ENCODE data around the gene PARP16. TPM values are rescaled to one million over a fixed set of nuclear protein-coding genes. Genes with fewer than 3 reads are reported as not detected.

The PARP16 gene
- total RNA-seq, 1 donor from 2014 or later: 2.8 TPM

DNA sequence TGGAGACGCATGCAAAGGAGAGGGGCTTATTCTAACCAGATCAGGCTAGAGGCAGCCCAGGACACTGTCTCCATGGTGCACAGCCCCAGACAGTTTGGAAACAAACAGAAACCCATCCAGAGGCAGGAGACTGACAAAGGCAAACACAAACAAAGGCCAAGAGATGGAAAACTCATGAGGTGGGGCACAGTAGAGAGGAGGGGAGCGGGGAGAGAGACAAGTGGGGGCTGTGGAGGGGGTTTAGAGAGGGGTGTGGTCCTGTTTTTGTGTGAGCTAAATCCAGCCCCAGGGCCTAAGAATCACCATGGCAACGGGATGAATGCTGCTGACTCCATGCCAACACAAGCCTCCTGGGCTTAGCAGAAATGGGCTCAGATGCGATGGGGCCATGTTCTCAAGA is 32.3 kb downstream of the PARP16 start:
- H3K27ac Mint-ChIP-seq (ENCODE audit: unreplicated experiment): no peak overlapping the region
- no peak for TF ChIP-seq CTCF (IDR thresholded peaks at IDR 0.05; ENCODE audit: unreplicated experiment)
- no peaks in the 10 kb centered on the region for H3K27me3 Mint-ChIP-seq (ENCODE audit: unreplicated experiment)
- no peak for DNase-seq (ENCODE audit: low spot score)
- H3K4me3 Mint-ChIP-seq (ENCODE audit: unreplicated experiment): no peak overlapping the region
- H3K36me3 Mint-ChIP-seq (ENCODE audit: low read depth, unreplicated experiment): no peaks in the 10 kb centered on the region
- no peaks in the 10 kb centered on the region for H3K9me3 Mint-ChIP-seq (ENCODE audit: unreplicated experiment)
- H3K4me1 Mint-ChIP-seq (ENCODE audit: unreplicated experiment): no peaks in the 10 kb centered on the region

GRCh38 chr15:65249641-65250040 is 37.0 kb downstream of the PARP16 start:
- TF ChIP-seq CTCF (IDR thresholded peaks at IDR 0.05; ENCODE audit: unreplicated experiment): no peak
- H3K4me3 Mint-ChIP-seq (ENCODE audit: unreplicated experiment): no peak overlapping the region
- H3K4me1 Mint-ChIP-seq (ENCODE audit: unreplicated experiment): no peaks in the 10 kb centered on the region
- no peaks in the 10 kb centered on the region for H3K9me3 Mint-ChIP-seq (ENCODE audit: unreplicated experiment)
- no peak for DNase-seq (ENCODE audit: low spot score)
- no peak overlapping the region for H3K27ac Mint-ChIP-seq (ENCODE audit: unreplicated experiment)
- peaks cover 3% of the 10 kb centered on the region for H3K27me3 Mint-ChIP-seq (ENCODE audit: unreplicated experiment)
- H3K36me3 Mint-ChIP-seq (ENCODE audit: low read depth, unreplicated experiment): peaks cover 4% of the 10 kb centered on the region

GRCh38 chr15:65248511-65249255 is 38.0 kb downstream of the PARP16 start:
- Mint-ChIP-seq H3K4me3 (ENCODE audit: unreplicated experiment) (no peak overlapping the region), H3K4me1 (ENCODE audit: unreplicated experiment) (no peaks in the 10 kb centered on the region), H3K27me3 (ENCODE audit: unreplicated experiment) (peaks cover 3% of the 10 kb centered on the region), H3K9me3 (ENCODE audit: unreplicated experiment) (no peaks in the 10 kb centered on the region), H3K27ac (ENCODE audit: unreplicated experiment) (no peak overlapping the region), H3K36me3 (ENCODE audit: low read depth, unreplicated experiment) (peaks cover 4% of the 10 kb centered on the region)
- no peak for TF ChIP-seq CTCF (IDR thresholded peaks at IDR 0.05; ENCODE audit: unreplicated experiment)
- no peak for DNase-seq (ENCODE audit: low spot score)

DNA sequence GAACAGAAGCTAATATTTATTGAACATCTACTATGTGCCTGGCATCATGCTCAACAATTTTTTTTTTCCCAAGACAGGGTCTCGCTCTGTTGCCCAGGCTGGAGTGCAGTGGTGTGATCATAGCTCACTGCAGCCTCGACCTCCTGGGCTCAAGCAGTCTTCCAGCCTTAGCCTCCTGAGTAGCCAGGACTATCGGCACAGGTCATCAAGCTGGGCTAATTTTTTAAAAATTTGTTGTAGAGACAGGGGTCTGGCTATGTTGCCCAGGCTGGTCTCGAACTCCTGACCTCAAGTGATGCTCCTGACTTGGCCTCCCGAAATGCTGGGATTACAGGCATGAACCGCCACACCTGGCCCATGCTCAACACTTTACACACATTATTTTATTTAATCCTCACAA is 39.7 kb downstream of the PARP16 start:
- peaks cover 3% of the 10 kb centered on the region for H3K27me3 Mint-ChIP-seq (ENCODE audit: unreplicated experiment)
- no peak overlapping the region for H3K27ac Mint-ChIP-seq (ENCODE audit: unreplicated experiment)
- no peak overlapping the region for H3K4me3 Mint-ChIP-seq (ENCODE audit: unreplicated experiment)
- no peak for TF ChIP-seq CTCF (IDR thresholded peaks at IDR 0.05; ENCODE audit: unreplicated experiment)
- H3K4me1 Mint-ChIP-seq (ENCODE audit: unreplicated experiment): no peaks in the 10 kb centered on the region
- no peaks in the 10 kb centered on the region for H3K9me3 Mint-ChIP-seq (ENCODE audit: unreplicated experiment)
- no peak for DNase-seq (ENCODE audit: low spot score)
- H3K36me3 Mint-ChIP-seq (ENCODE audit: low read depth, unreplicated experiment): peaks cover 4% of the 10 kb centered on the region

DNA sequence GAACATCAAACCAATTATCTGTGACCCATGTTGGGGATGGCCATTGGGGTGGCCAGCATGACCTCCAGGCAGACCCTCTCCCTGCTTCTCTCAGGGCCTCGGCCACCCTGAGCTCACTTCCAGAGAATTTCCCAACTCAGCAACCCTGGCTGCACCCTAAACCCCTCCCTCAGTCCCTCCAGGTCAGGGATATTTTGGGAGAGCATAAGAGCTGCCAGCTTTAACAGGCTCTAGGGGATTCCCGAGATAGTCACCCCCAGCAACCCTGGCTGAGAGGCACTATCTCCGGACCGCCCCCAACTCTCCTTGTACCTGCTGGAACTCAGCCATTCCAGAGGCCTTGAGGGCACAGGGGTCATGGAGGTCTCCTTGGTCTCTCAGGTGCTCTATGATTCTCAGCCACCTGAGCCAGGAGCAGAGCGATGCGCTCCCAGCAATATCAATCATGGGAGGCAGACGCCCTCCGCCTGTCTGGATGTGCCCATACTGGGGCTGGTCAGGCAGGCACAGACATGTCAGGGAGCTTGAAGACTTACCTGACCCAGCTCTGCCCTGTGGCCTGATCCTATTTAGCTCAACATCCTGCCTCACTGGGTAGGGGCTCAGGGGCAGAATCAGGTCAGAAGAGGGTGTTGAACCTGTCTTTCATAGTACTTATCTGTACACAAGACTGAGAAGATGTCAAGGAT is 40.5 kb downstream of the PARP16 start:
- no peak for DNase-seq (ENCODE audit: low spot score)
- H3K27me3 Mint-ChIP-seq (ENCODE audit: unreplicated experiment): peaks cover 3% of the 10 kb centered on the region
- no peak overlapping the region for H3K27ac Mint-ChIP-seq (ENCODE audit: unreplicated experiment)

More for the DNA sequence above, 40.5 kb downstream of the PARP16 start:
- Mint-ChIP-seq H3K36me3 (ENCODE audit: low read depth, unreplicated experiment) (peaks cover 4% of the 10 kb centered on the region), H3K9me3 (ENCODE audit: unreplicated experiment) (no peaks in the 10 kb centered on the region), H3K4me3 (ENCODE audit: unreplicated experiment) (no peak overlapping the region), H3K4me1 (ENCODE audit: unreplicated experiment) (no peaks in the 10 kb centered on the region)
- no peak for TF ChIP-seq CTCF (IDR thresholded peaks at IDR 0.05; ENCODE audit: unreplicated experiment)
